K562 (cell line): ENCODE results near the gene YBX1. TPM values are rescaled to one million over a fixed set of nuclear protein-coding genes. Genes with fewer than 3 reads are reported as not detected.

Source experiments
- HDAC6 ChIP-seq: IDR thresholded peaks from 2 replicates; pipeline ENCODE4 v1.6.1; 2012; ENCODE audit warnings: low read depth, mild to moderate bottlenecking, control low read depth, inconsistent platforms, low read length, moderate library complexity
- HSF4 ChIP-seq: fragments of 250-450 bp; sonication (Bioruptor Pico); IDR thresholded peaks from 2 replicates; pipeline ENCODE4 v2.1.2; 2022; ENCODE audit warnings: mild to moderate bottlenecking, moderate library complexity, borderline replicate concordance
- POLR2A ChIP-seq: fragments of 450-650 bp; conservative IDR thresholded peaks from 2 replicates; pipeline ENCODE4 v1.6.1; 2016
- RUNX1 ChIP-seq: sonication (generic); IDR thresholded peaks from 2 replicates; pipeline ENCODE4 v1.6.1; 2016; ENCODE audit warnings: antibody characterized with exemption, low read depth
- TOE1 ChIP-seq, 2 experiments: fragments of 450-650 bp in 1 of 2; sonication (generic) in 1 of 2; formaldehyde crosslinking in 1 of 2; IDR thresholded peaks; 2 replicates each; pipeline versions ENCODE4 v1.7.1 to v1.8.0; 2016 to 2022; ENCODE audit warnings: borderline replicate concordance in 2 of 2, mild to moderate bottlenecking in 2 of 2, antibody characterized with exemption in 1 of 2, inconsistent platforms in 1 of 2, low read depth in 1 of 2, missing genetic modification reagents in 1 of 2, moderate library complexity in 1 of 2
- polyA plus RNA-seq, 8 experiments: library from polyadenylated mRNA; depleted of rRNA in 4 of 8; stranded (reverse) in 5 of 8; unstranded in 3 of 8; fragments of >200 nt; fragmentation: Nextera tagmentation in 2 of 8; fragmentation: Illumina TruSeq in 1 of 8; extraction: Ambion mirVana in 2 of 8; extraction: Trizol in 1 of 8; gene quantifications; 2 replicates each; pipeline versions ENCODE4 v1.2.1 to v1.2.3, GENCODE V29; 2011 to 2014; ENCODE audit warnings: inconsistent platforms in 1 of 8, missing spikeins in 1 of 8
- total RNA-seq, 7 experiments: library from RNA; depleted of rRNA in 6 of 7; stranded (reverse); fragments of >200 nt in 6 of 7; fragmentation: Illumina TruSeq in 2 of 7; extraction: Trizol in 2 of 7; gene quantifications; 2 replicates each; pipeline versions ENCODE4 v1.2.1 to v1.2.3, GENCODE V29; 2011 to 2021; ENCODE audit warnings: low replicate concordance in 1 of 7
- TF ChIP-seq, protein P1 (sequence below), 2 experiments: fragments of 450-650 bp; IDR thresholded peaks; 2 replicates each; pipeline ENCODE4 v1.6.1; 2016
- TF ChIP-seq, protein P2 (sequence below): IDR thresholded peaks from 2 replicates; pipeline ENCODE4 v1.6.1; 2011; ENCODE audit not compliant: insufficient read length; ENCODE audit errors: extremely low read depth
- TF ChIP-seq, protein P3 (sequence below): fragments of 250-450 bp; sonication (Bioruptor Pico); IDR thresholded peaks from 2 replicates; pipeline ENCODE4 v1.5.0; 2022; ENCODE audit warnings: mild to moderate bottlenecking
- TF ChIP-seq, protein P4 (sequence below): fragments of 450-650 bp; IDR thresholded peaks from 2 replicates; pipeline ENCODE4 v1.6.1; 2016; ENCODE audit warnings: mild to moderate bottlenecking, moderate library complexity

YBX1 gene
- total and polyA plus RNA-seq, 9 of the 15 experiments (the other 6 are each of a cell fraction or from before 2014, with no cell fraction given) = 363 to 1,955 (median 1,216) TPM

DNA sequence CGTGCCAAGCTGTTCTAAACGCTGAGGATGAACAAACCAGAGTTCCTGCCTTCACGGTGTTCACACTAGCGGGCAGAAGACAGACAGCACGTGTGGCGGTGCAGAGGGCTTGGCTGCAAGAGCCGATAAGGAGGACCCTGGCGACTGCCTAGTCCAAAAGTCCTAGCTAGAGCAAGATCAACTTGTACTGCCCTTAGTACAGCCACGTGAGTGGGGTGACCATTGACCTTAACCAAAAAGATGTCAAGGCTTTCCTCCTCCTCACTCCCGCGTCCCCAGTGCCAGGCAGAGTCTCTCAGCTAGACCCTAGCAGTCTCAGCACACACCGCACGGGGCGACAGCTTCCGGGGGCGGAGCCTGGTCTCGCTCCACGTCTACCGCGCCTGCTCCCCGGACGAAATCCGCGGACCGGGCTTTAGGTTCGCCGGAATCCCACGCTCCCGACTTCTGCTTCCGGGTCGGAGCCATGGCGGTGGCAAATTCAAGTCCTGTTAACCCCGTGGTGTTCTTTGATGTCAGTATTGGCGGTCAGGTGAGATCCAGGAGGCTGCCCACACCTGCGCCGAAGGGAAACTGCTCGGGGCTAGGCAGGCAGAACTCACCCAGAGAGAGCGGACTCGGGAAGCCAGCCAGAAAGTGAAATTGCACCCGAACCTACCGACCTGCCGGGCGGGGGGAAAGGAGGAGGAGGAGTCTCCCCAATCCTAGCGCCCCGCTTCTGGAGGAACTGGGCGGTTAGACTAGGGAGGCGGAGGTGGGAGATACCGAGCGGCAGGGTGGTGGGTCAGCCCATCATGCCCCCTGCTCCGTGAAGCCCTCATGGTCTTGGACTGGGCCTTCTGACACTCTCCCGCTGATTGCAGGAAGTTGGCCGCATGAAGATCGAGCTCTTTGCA lies 24.0 kb upstream of the YBX1 start, which contains the start of gene PPIH (continued):
- TF ChIP-seq, protein P1, sequence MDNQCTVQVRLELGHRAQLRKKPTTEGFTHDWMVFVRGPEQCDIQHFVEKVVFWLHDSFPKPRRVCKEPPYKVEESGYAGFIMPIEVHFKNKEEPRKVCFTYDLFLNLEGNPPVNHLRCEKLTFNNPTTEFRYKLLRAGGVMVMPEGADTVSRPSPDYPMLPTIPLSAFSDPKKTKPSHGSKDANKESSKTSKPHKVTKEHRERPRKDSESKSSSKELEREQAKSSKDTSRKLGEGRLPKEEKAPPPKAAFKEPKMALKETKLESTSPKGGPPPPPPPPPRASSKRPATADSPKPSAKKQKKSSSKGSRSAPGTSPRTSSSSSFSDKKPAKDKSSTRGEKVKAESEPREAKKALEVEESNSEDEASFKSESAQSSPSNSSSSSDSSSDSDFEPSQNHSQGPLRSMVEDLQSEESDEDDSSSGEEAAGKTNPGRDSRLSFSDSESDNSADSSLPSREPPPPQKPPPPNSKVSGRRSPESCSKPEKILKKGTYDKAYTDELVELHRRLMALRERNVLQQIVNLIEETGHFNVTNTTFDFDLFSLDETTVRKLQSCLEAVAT (IDR thresholded peaks at IDR 0.05) = no peak
- TF ChIP-seq, protein P2, sequence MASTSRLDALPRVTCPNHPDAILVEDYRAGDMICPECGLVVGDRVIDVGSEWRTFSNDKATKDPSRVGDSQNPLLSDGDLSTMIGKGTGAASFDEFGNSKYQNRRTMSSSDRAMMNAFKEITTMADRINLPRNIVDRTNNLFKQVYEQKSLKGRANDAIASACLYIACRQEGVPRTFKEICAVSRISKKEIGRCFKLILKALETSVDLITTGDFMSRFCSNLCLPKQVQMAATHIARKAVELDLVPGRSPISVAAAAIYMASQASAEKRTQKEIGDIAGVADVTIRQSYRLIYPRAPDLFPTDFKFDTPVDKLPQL = no peak
- TF ChIP-seq, protein P3, sequence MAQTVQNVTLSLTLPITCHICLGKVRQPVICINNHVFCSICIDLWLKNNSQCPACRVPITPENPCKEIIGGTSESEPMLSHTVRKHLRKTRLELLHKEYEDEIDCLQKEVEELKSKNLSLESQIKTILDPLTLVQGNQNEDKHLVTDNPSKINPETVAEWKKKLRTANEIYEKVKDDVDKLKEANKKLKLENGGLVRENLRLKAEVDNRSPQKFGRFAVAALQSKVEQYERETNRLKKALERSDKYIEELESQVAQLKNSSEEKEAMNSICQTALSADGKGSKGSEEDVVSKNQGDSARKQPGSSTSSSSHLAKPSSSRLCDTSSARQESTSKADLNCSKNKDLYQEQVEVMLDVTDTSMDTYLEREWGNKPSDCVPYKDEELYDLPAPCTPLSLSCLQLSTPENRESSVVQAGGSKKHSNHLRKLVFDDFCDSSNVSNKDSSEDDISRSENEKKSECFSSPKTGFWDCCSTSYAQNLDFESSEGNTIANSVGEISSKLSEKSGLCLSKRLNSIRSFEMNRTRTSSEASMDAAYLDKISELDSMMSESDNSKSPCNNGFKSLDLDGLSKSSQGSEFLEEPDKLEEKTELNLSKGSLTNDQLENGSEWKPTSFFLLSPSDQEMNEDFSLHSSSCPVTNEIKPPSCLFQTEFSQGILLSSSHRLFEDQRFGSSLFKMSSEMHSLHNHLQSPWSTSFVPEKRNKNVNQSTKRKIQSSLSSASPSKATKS (CRISPR knock-in tag) = no peak
- TF ChIP-seq TOE1 (IDR thresholded peaks at IDR 0.05; ENCODE audit: borderline replicate concordance) (peak; percentile 84; the same call in 1 of the 2 replicates), TOE1 (CRISPR knock-in tag; IDR thresholded peaks at IDR 0.05; ENCODE audit: borderline replicate concordance, low read depth) (no peak), HSF4 (CRISPR knock-in tag) (no peak), RUNX1 (0 out of 2 replicates have a peak, but pooled peaks have one; percentile 66), HDAC6 (0 out of 2 replicates have a peak, but pooled peaks have one; percentile 73), POLR2A (peak; percentile 96)
- TF ChIP-seq, protein P4, sequence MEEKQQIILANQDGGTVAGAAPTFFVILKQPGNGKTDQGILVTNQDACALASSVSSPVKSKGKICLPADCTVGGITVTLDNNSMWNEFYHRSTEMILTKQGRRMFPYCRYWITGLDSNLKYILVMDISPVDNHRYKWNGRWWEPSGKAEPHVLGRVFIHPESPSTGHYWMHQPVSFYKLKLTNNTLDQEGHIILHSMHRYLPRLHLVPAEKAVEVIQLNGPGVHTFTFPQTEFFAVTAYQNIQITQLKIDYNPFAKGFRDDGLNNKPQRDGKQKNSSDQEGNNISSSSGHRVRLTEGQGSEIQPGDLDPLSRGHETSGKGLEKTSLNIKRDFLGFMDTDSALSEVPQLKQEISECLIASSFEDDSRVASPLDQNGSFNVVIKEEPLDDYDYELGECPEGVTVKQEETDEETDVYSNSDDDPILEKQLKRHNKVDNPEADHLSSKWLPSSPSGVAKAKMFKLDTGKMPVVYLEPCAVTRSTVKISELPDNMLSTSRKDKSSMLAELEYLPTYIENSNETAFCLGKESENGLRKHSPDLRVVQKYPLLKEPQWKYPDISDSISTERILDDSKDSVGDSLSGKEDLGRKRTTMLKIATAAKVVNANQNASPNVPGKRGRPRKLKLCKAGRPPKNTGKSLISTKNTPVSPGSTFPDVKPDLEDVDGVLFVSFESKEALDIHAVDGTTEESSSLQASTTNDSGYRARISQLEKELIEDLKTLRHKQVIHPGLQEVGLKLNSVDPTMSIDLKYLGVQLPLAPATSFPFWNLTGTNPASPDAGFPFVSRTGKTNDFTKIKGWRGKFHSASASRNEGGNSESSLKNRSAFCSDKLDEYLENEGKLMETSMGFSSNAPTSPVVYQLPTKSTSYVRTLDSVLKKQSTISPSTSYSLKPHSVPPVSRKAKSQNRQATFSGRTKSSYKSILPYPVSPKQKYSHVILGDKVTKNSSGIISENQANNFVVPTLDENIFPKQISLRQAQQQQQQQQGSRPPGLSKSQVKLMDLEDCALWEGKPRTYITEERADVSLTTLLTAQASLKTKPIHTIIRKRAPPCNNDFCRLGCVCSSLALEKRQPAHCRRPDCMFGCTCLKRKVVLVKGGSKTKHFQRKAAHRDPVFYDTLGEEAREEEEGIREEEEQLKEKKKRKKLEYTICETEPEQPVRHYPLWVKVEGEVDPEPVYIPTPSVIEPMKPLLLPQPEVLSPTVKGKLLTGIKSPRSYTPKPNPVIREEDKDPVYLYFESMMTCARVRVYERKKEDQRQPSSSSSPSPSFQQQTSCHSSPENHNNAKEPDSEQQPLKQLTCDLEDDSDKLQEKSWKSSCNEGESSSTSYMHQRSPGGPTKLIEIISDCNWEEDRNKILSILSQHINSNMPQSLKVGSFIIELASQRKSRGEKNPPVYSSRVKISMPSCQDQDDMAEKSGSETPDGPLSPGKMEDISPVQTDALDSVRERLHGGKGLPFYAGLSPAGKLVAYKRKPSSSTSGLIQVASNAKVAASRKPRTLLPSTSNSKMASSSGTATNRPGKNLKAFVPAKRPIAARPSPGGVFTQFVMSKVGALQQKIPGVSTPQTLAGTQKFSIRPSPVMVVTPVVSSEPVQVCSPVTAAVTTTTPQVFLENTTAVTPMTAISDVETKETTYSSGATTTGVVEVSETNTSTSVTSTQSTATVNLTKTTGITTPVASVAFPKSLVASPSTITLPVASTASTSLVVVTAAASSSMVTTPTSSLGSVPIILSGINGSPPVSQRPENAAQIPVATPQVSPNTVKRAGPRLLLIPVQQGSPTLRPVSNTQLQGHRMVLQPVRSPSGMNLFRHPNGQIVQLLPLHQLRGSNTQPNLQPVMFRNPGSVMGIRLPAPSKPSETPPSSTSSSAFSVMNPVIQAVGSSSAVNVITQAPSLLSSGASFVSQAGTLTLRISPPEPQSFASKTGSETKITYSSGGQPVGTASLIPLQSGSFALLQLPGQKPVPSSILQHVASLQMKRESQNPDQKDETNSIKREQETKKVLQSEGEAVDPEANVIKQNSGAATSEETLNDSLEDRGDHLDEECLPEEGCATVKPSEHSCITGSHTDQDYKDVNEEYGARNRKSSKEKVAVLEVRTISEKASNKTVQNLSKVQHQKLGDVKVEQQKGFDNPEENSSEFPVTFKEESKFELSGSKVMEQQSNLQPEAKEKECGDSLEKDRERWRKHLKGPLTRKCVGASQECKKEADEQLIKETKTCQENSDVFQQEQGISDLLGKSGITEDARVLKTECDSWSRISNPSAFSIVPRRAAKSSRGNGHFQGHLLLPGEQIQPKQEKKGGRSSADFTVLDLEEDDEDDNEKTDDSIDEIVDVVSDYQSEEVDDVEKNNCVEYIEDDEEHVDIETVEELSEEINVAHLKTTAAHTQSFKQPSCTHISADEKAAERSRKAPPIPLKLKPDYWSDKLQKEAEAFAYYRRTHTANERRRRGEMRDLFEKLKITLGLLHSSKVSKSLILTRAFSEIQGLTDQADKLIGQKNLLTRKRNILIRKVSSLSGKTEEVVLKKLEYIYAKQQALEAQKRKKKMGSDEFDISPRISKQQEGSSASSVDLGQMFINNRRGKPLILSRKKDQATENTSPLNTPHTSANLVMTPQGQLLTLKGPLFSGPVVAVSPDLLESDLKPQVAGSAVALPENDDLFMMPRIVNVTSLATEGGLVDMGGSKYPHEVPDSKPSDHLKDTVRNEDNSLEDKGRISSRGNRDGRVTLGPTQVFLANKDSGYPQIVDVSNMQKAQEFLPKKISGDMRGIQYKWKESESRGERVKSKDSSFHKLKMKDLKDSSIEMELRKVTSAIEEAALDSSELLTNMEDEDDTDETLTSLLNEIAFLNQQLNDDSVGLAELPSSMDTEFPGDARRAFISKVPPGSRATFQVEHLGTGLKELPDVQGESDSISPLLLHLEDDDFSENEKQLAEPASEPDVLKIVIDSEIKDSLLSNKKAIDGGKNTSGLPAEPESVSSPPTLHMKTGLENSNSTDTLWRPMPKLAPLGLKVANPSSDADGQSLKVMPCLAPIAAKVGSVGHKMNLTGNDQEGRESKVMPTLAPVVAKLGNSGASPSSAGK = peak; percentile 99
